Caco-2 (cell line): ENCODE data around the gene KMT2C. TPM values are rescaled to one million over a fixed set of nuclear protein-coding genes. Genes with fewer than 3 reads are reported as not detected.

Experiments
- BruUV-seq: library from RNA; stranded (reverse); fragments of 400-500 nt; replicated peaks from 2 replicates; lab custom pipeline; 2021; lab: Mats Ljungman, UMichigan
- CTCF ChIA-PET: fragments of 300-600 bp; sonication (Branson Sonifier 250); formaldehyde crosslinking; loops from one replicate; lab custom pipeline; 2022; ENCODE audit warnings: antibody characterized with exemption; lab: Charles Lee
- POLR2A ChIA-PET: fragments of 300-600 bp; sonication (Branson Sonifier 250); formaldehyde crosslinking; loops from one replicate; lab custom pipeline; 2022; ENCODE audit warnings: antibody characterized with exemption; lab: Charles Lee
- DNase-seq, 2 experiments: peaks; one replicate each; pipeline versions ENCODE4 v3.0.0 to v3.0.0-alpha.2; 2020 to 2022
- H3K27me3 ChIP-seq: replicated peaks from 2 replicates; pipeline ENCODE4 v1.6.0; 2011; ENCODE audit warnings: low read length; ENCODE audit not compliant: control insufficient read depth, insufficient read depth
- H3K36me3 ChIP-seq: 2 replicates; pipeline ENCODE4 v1.5.1; 2011; ENCODE audit warnings: low read length; ENCODE audit not compliant: control insufficient read depth, insufficient read depth
- H3K4me1 ChIP-seq: fragments of 250-450 bp; sonication (Bioruptor Pico); 2 replicates; pipeline ENCODE4 v1.5.1; 2020; ENCODE audit warnings: mild to moderate bottlenecking
- H3K4me3 ChIP-seq: 2 replicates; pipeline ENCODE4 v1.5.1; 2011; ENCODE audit warnings: low read depth, mild to moderate bottlenecking, control low read depth, low read length
- H3K9me3 ChIP-seq: fragments of 250-450 bp; sonication (Bioruptor Pico); 2 replicates; pipeline ENCODE4 v1.5.1; 2020; ENCODE audit warnings: mild to moderate bottlenecking, moderate library complexity
- H3K27ac Mint-ChIP-seq: one replicate; pipeline ENCODE4 v1.8.0; 2022; ENCODE audit warnings: mixed read lengths; ENCODE audit not compliant: unreplicated experiment
- H3K27me3 Mint-ChIP-seq: one replicate; pipeline ENCODE4 v1.8.0; 2022; ENCODE audit warnings: mixed read lengths; ENCODE audit not compliant: insufficient read depth, unreplicated experiment
- H3K36me3 Mint-ChIP-seq: one replicate; pipeline ENCODE4 v1.8.0; 2022; ENCODE audit warnings: mild to moderate bottlenecking, mixed read lengths; ENCODE audit not compliant: insufficient read depth, unreplicated experiment
- H3K4me1 Mint-ChIP-seq: one replicate; pipeline ENCODE4 v1.8.0; 2022; ENCODE audit warnings: low read depth, mixed read lengths; ENCODE audit not compliant: unreplicated experiment
- H3K4me3 Mint-ChIP-seq: one replicate; pipeline ENCODE4 v1.8.0; 2022; ENCODE audit warnings: mild to moderate bottlenecking, moderate library complexity, mixed read lengths; ENCODE audit not compliant: unreplicated experiment
- H3K9me3 Mint-ChIP-seq: one replicate; pipeline ENCODE4 v1.8.0; 2022; ENCODE audit warnings: mixed read lengths; ENCODE audit not compliant: unreplicated experiment
- intact Hi-C: fragments of 100-400 bp; cut with micrococcal nuclease; formaldehyde crosslinking; loops from one replicate; pipeline ENCODE4 v1.10.0; 2022; ENCODE audit not compliant: unreplicated experiment
- total RNA-seq: library from RNA; stranded (reverse); gene quantifications from 2 replicates; pipeline ENCODE4 v1.2.3, GENCODE V29; 2022
- TF ChIP-seq, protein P1 (sequence below), 2 experiments: fragments of 200-600 bp in 1 of 2; IDR thresholded peaks; 1 replicate in 1 of 2; 2 replicates in 1 of 2; pipeline versions ENCODE4 v1.5.1 to v1.8.0; 2011 to 2022; ENCODE audit warnings: antibody characterized with exemption in 1 of 2, control low read depth in 1 of 2, inconsistent platforms in 1 of 2, low read depth in 1 of 2, low read length in 1 of 2, mild to moderate bottlenecking in 1 of 2, moderate library complexity in 1 of 2; ENCODE audit not compliant: insufficient read depth in 1 of 2, severe bottlenecking in 1 of 2, unreplicated experiment in 1 of 2

The KMT2C gene
- total RNA-seq, 1 experiment from 2014 or later: 59.5 TPM

DNA sequence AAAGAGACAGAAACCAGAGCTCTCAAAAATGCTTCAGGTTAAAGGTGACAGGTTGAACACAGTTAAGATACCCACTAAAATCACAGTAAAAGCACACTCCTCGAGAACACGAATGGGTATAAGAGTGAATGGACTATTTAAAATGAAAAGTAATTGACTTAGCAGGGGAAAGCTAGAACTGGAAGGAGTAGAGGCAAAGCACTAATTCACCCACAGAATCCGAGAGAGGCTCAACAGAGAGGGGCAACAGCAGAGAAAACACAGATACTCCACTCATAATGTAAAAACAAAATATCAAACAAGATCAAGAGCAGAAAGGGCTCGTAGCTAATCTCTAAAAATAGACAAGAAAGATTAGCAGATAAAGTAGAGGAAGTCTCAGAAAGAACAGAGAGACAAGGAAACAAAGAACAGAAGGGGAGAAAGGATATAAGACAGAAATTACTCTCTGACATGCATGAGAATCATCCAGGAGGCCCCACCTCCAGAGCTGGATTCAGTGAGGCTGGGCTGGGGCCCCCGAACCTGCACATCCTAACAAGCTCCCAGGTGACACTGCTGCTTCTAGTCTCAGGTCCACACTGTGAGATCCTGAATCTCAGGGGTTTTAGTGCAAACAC is 292.7 kb downstream of the KMT2C start:
- peaks cover 4% of the 10 kb centered on the region for H3K36me3 ChIP-seq
- no peaks in the 10 kb centered on the region for H3K27me3 ChIP-seq
- Mint-ChIP-seq H3K36me3 (peaks cover 86% of the 10 kb centered on the region), H3K27ac (peak overlapping the region; percentile 1), H3K9me3 (no peaks in the 10 kb centered on the region), H3K4me3 (no peak overlapping the region), H3K4me1 (no peaks in the 10 kb centered on the region), H3K27me3 (no peaks in the 10 kb centered on the region)
- BruUV-seq: no TSS peak
- intact Hi-C loops: loop anchor here (10.0 kb wide), 1 partner anchor 268 kb away; the partner anchor contains the start of gene PRKAG2
- ChIA-PET CTCF (no interaction called here), POLR2A (no interaction called here)
- TF ChIP-seq, protein P1, sequence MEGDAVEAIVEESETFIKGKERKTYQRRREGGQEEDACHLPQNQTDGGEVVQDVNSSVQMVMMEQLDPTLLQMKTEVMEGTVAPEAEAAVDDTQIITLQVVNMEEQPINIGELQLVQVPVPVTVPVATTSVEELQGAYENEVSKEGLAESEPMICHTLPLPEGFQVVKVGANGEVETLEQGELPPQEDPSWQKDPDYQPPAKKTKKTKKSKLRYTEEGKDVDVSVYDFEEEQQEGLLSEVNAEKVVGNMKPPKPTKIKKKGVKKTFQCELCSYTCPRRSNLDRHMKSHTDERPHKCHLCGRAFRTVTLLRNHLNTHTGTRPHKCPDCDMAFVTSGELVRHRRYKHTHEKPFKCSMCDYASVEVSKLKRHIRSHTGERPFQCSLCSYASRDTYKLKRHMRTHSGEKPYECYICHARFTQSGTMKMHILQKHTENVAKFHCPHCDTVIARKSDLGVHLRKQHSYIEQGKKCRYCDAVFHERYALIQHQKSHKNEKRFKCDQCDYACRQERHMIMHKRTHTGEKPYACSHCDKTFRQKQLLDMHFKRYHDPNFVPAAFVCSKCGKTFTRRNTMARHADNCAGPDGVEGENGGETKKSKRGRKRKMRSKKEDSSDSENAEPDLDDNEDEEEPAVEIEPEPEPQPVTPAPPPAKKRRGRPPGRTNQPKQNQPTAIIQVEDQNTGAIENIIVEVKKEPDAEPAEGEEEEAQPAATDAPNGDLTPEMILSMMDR (IDR thresholded peaks at IDR 0.05; ENCODE audit: insufficient read depth in 1 of 2, low read depth in 1 of 2, low read length in 1 of 2, severe bottlenecking in 1 of 2, unreplicated experiment in 1 of 2): no peak
- H3K4me3 ChIP-seq: no peak overlapping the region
- no peak for DNase-seq
- H3K9me3 ChIP-seq: no peaks in the 10 kb centered on the region
- H3K4me1 ChIP-seq: no peaks in the 10 kb centered on the region

DNA sequence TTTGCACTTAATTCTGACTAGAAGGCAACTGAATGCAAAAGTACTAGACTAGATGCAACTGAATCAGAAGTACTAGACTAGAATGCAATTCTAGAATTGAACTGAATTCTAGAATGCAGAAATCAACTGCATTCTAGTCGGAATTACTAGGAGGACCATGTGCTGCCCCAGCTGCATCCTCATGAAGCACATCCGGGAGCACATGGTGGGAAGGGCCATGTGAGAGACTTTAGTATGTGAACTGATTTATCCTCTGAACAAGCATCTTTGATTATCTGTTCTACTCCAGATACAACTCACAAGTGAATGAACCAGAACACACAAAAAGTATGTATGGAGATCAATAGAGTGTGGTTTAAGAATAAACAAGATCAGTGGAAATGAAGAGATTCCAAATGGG is 295.2 kb downstream of the KMT2C start:
- DNase-seq: no peak
- no peak overlapping the region for H3K4me3 ChIP-seq
- no peaks in the 10 kb centered on the region for H3K9me3 ChIP-seq
- no TSS peak for BruUV-seq
- Mint-ChIP-seq H3K4me1 (no peaks in the 10 kb centered on the region), H3K9me3 (no peaks in the 10 kb centered on the region), H3K27me3 (no peaks in the 10 kb centered on the region), H3K27ac (no peak overlapping the region), H3K36me3 (peaks cover 88% of the 10 kb centered on the region), H3K4me3 (no peak overlapping the region)
- no peaks in the 10 kb centered on the region for H3K27me3 ChIP-seq
- TF ChIP-seq, protein P1 (IDR thresholded peaks at IDR 0.05; ENCODE audit: insufficient read depth in 1 of 2, low read depth in 1 of 2, low read length in 1 of 2, severe bottlenecking in 1 of 2, unreplicated experiment in 1 of 2): no peak
- ChIA-PET POLR2A (no interaction called here), CTCF (no interaction called here)
- H3K36me3 ChIP-seq: peaks cover 4% of the 10 kb centered on the region
- no peaks in the 10 kb centered on the region for H3K4me1 ChIP-seq
- intact Hi-C loops: loop anchor here (10.0 kb wide), 1 partner anchor 266 kb away; the partner anchor contains the start of gene PRKAG2

DNA sequence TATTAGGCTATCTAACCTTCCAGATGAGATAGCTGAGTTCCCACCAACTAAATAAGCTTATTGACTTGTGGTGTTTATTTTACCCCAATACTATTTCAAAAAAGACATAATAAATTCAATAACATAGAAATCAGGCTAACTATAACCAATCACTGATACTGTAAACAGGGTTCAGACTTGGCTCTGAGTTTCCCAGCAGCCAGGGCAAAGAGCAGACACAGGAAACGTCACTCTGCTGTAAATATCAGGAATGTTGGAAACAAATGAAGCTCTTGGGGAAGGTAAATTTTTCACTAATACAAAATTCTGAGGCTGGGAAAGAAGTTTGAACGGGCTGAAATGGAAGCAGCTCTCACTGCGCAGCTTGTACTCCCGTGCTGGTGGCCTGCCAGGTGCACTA is 295.7 kb downstream of the KMT2C start:
- ChIA-PET POLR2A (no interaction called here), CTCF (no interaction called here)
- no peaks in the 10 kb centered on the region for H3K4me1 ChIP-seq
- Mint-ChIP-seq H3K4me3 (no peak overlapping the region), H3K36me3 (peaks cover 83% of the 10 kb centered on the region), H3K27me3 (no peaks in the 10 kb centered on the region), H3K9me3 (no peaks in the 10 kb centered on the region), H3K27ac (no peak overlapping the region), H3K4me1 (no peaks in the 10 kb centered on the region)
- intact Hi-C loops: loop anchor here (10.0 kb wide), 1 partner anchor 265 kb away; the partner anchor contains the start of gene PRKAG2
- DNase-seq: no peak
- BruUV-seq: no TSS peak
- no peaks in the 10 kb centered on the region for H3K27me3 ChIP-seq
- TF ChIP-seq, protein P1 (IDR thresholded peaks at IDR 0.05; ENCODE audit: insufficient read depth in 1 of 2, low read depth in 1 of 2, low read length in 1 of 2, severe bottlenecking in 1 of 2, unreplicated experiment in 1 of 2): no peak
- no peak overlapping the region for H3K4me3 ChIP-seq
- peaks cover 3% of the 10 kb centered on the region for H3K36me3 ChIP-seq
- H3K9me3 ChIP-seq: no peaks in the 10 kb centered on the region
